COLO668 (cell line): ENCODE data around the gene SLC9A1.
"Not testable (repeated sequence)": the region's sequence is repeated elsewhere in the genome, so short reads cannot be mapped to it uniquely, and the experiment has no call there.

Experiments
- DNase-seq: peaks from one replicate; lab custom pipeline; 2025; ENCODE audit not compliant: unreplicated experiment; lab: John Stamatoyannopoulos, UW

SLC9A1 gene

GRCh38 chr1:27135541-27136235, 19.2 kb downstream of the SLC9A1 start:
- no peak for DNase-seq

DNA sequence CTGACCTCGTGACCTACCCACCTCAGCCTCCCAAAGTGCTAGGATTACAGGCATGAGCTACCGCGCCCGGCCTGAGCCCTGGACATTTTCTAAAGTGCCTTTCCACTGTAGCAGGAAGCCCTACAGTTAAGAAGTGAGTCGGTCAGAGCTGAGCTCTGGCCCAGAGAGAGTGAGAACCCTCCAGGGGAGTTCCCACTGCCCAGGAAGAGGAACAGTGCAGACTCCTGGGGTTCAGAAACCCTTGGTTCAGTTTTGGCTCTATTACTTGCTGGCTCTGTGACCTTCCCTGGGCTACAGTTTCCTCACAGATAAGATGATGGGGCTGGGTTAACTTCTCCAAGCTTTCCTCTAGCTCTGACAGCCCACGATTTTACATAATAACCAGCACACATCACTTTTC, 20.9 kb downstream of the SLC9A1 start:
- no peak for DNase-seq

DNA sequence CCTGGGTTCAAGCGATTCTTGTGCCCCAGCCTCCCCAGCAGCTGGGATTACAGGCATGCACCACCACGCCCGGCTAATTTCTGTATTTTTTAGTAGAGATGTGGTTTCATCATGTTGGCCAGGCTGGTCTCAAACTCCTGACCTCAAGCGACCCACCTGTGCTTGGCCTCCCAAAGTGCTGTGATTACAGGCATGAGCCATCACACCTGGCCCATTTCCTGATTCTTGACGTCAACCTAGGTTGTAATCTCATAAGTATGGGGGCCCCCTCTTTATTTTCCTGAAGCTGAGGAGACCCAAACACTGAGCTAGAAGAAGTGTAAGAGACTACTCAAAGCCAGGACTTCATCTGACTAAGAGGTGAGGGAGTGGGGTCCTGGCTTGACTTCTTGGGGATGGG, 21.8 kb downstream of the SLC9A1 start:
- DNase-seq, result no peak

DNA sequence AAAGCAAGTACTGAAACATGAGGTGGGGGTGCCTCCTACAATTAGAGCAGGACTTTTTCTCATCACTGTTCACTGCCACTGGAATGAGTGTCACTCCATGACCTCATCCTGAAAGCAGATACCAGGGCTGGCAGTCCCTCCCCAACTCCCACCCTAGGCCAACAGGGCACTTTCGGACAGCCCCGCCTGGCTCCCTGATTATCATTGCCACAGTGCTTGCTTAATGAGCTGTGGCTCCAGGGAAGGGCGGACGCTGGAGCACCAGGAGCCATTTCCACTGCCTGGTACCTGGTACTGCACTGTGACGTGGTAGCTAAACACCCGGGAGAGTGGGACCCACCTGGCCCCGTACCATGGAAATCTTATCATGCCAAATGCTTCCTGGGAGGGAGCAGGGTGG, 22.3 kb downstream of the SLC9A1 start:
- DNase-seq, result no peak

DNA sequence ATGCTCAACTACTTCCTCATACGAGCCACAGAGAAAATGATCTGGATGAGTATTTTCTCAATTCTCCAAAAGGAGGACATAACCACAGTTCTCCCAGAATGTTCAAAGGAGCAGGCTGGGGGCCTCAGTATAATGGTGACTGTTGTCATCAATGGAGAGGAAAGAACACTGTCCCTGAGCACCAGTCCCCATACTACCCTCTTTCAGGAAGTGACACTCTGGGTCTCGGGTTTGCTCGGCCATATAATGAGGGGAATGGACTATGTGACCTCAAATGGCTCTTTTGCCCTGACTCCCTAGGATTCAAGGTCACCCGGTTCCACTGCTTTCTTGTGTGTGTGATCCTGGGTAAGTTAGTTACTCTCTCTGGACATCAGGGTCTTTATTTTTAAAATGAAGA, 22.8 kb downstream of the SLC9A1 start:
- no peak for DNase-seq

- no peak for DNase-seq
Observed at GRCh38 chr1:27130798-27131197, 24.1 kb downstream of the SLC9A1 start.

DNA sequence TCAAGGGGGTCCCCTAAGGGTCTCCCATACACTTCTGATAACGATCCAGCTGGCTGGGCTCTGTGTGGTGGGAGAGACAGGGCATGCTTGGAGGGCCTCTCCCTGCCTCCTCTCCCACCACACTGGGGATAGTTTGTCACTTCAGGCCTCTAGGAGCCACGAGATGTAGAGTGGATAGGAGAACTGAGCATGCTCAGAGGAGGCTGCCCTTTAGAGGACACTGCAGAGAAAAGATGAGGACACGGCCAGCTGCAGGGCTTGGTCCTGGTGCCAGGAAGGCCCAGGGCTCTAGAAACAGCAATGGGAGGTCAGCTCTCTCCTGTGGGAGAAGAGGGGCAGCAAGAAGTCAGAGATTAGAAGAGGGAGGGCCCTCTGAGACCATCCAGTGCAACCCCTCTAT, 25.7 kb downstream of the SLC9A1 start:
- no peak for DNase-seq

GRCh38 chr1:27127419-27127818, 27.5 kb downstream of the SLC9A1 start:
- no peak for DNase-seq

GRCh38 chr1:27126391-27126790, 28.5 kb downstream of the SLC9A1 start:
- no peak for DNase-seq

DNA sequence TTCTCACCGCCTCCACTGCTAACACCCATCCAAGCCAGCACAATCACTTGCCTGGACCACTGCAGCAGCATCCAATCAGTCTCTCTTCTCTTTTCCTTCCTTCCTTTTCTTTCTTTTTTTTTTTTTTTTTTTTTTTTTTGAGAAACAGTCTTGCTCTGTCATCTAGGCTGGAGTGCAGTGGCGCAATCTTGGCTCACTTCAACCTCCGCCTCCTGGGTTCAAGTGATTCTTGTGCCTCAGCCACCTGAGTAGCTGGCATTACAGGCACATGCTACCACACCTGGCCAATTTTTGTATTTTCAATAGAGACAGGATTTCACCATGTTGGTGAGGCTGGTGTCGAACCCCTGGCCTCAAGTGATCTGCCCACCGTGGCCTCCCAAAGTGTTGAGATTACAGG, 29.8 kb downstream of the SLC9A1 start:
- not testable (repeated sequence) for DNase-seq

GRCh38 chr1:27124405-27124804, 30.5 kb downstream of the SLC9A1 start:
- DNase-seq, result no peak

DNA sequence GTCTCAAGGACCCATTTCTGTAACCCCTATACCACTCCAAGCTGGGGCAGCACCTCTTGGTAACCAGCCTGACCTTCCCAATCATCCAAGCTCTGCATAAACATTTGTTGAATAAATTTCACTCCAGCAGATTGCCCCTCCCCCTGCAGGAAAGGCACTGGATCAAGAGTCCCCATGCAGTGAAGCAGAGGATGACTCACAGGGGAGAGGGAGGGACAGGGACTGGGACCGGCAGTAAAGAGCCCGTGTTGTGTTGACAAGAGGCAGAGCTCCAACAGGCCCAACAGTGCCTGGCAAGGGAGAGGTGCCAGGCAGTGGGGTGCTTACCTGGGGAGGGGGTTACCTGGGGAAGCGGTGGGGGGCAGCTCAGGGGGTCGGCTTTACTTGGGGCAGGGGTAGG, 32.3 kb downstream of the SLC9A1 start:
- peak; percentile 87 for DNase-seq

- no peak for DNase-seq
Observed at GRCh38 chr1:27120854-27121253, 34.1 kb downstream of the SLC9A1 start.

GRCh38 chr1:27118440-27118689, 36.6 kb downstream of the SLC9A1 start:
- DNase-seq, result no peak

DNA sequence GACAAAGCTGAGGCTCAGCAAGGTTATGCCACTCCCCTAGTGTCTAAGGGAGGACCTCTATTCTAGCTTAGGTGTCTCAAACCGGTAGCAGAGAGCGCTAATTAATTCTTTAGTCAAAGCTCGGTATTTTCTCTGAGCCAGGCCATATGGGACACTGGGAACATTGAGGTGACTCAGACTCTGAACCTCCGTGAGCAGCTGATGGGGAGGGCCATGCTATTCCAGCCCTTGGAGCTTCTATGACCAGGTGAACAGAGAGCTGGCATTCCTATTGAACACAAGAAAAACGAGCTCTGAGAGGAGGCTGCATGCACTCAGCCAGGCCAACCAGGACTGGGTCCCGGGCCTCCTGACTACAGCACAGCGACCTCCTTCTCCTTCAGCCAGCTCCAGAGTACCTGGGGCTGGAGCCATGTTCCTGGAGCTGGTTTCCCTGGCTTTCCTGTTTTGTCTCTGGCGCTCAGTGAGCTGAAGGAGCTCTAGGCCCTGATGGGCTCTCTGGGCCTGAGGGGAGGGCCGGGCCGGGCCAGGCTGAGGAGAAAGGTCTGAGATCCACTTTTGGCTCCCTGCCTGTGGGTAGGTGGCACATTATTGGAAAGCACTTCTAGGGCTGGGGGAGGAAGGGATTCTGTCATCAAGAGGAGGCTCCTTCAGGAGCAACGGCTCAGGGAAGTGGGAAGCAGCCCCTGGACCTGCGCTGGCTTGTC, 37.0 kb downstream of the SLC9A1 start:
- DNase-seq, result no peak

- DNase-seq, result no peak
Observed at GRCh38 chr1:27116697-27117096, 38.2 kb downstream of the SLC9A1 start.

DNA sequence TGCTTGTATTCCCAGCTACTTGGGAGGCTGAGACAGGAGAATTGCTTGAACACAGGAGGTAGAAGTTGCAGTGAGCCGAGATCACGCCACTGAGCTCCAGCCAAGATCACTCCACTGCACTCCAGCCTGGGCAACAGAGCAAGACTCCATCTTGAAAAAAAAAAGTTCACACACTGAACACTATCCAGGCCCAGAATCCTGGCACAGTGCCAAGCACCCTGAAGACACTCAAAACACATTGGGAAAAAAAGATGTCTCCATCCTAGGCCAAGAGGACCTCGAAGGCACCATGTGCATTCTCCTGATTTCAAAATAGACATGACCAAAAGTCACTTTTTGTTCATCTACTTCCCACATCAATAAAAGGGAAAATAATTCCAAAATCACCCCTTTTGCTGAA, 38.7 kb downstream of the SLC9A1 start:
- peak; percentile 31 for DNase-seq

DNA sequence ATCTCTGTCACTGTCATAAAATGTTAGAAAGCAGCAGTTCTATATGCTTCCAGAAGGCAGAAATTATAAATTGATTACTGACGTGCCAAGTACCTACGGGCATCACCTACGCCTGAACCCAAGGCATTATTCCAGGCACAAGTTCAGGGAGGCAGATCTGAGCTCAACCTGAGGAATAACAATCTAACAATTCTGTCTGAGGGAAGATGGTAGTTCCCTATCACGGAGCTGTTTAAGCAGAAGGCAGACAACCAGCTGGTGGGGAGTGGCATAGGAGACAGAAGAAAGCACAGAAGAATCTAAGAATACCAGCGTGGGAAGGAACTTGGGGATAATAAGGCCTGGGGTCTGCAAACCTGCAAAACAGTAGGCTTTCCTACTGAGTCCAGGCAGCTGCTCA, 40.4 kb downstream of the SLC9A1 start:
- no peak for DNase-seq

DNA sequence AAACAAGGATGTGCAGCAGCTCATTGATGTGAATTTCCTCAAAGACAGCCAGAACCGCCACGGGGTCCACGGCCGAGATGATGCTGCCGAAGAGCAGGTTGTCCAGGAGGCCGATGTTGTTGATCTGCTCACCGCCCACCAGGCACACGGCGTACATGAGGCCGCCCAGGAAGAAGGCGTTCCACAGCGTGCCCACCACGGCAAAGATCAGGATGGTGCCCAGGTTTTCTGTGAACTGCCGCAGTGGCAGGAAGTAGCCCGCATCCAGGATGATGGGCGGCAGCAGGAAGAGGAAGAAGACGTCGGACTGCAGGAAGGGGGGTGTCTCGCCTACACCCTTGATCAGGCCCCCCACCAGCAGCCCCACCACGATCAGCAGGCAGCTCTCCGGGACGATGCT, 41.1 kb downstream of the SLC9A1 start:
- DNase-seq, result no peak

GRCh38 chr1:27111626-27112573, 43.0 kb downstream of the SLC9A1 start:
- peak; percentile 84 for DNase-seq

GRCh38 chr1:27109103-27109822, 45.7 kb downstream of the SLC9A1 start:
- DNase-seq, result peak; percentile 64
